Smooth muscle cell (in vitro differentiated cells): Measurements from ENCODE around the gene MTHFD2. TPM values are rescaled to one million over a fixed set of nuclear protein-coding genes. Genes with fewer than 3 reads are reported as not detected.
A peak's percentile ranks its signal among the peaks of the same experiment; 100 is the strongest.

Source experiments
- DNase-seq: peaks from one replicate; lab custom pipeline; 2025; ENCODE audit not compliant: unreplicated experiment; lab: John Stamatoyannopoulos, UW
- H2AFZ ChIP-seq: fragments of 200-600 bp; sonication (generic); 2 replicates; pipeline ENCODE4 v1.6.0; 2016; ENCODE audit warnings: antibody characterized with exemption, low read depth, mild to moderate bottlenecking
- H3F3A ChIP-seq: fragments of 200-600 bp; sonication (generic); 2 replicates; pipeline ENCODE4 v1.6.0; 2017; ENCODE audit warnings: antibody characterized with exemption, low read depth
- H3K27ac ChIP-seq: fragments of 200-600 bp; sonication (generic); 2 replicates; pipeline ENCODE4 v1.5.1; 2016; ENCODE audit warnings: low read depth, mild to moderate bottlenecking
- H3K27me3 ChIP-seq: fragments of 200-600 bp; sonication (generic); 2 replicates; pipeline ENCODE4 v1.6.1; 2016; ENCODE audit warnings: low read depth, mild to moderate bottlenecking
- H3K36me3 ChIP-seq: fragments of 200-600 bp; sonication (generic); 2 replicates; pipeline ENCODE4 v1.5.1; 2016; ENCODE audit warnings: low read depth
- H3K4me1 ChIP-seq: fragments of 200-600 bp; sonication (generic); 2 replicates; pipeline ENCODE4 v1.5.1; 2016; ENCODE audit warnings: low read depth
- H3K4me2 ChIP-seq: fragments of 200-600 bp; sonication (generic); 2 replicates; pipeline ENCODE4 v1.6.0; 2016; ENCODE audit warnings: mild to moderate bottlenecking
- H3K4me3 ChIP-seq: fragments of 200-600 bp; sonication (generic); 2 replicates; pipeline ENCODE4 v1.5.1; 2016; ENCODE audit warnings: mild to moderate bottlenecking
- H3K79me2 ChIP-seq: fragments of 200-600 bp; sonication (generic); 2 replicates; pipeline ENCODE4 v1.6.0; 2016; ENCODE audit warnings: low read depth, mild to moderate bottlenecking
- H3K9ac ChIP-seq: fragments of 200-600 bp; sonication (generic); 2 replicates; pipeline ENCODE4 v1.6.0; 2016; ENCODE audit warnings: low read depth
- H3K9me3 ChIP-seq: fragments of 200-600 bp; sonication (generic); replicated peaks from 2 replicates; pipeline ENCODE4 v1.5.1; 2016; ENCODE audit warnings: low read depth
- H4K20me1 ChIP-seq: fragments of 200-600 bp; sonication (generic); 2 replicates; pipeline ENCODE4 v1.6.0; 2016; ENCODE audit warnings: low read depth
- WGBS: methylation state at CpG from one replicate; pipeline ENCODE4 v1.1.7; 2016; ENCODE audit warnings: low lambda C conversion rate; 5-methylcytosine and 5-hydroxymethylcytosine counted together
- polyA plus RNA-seq: library from polyadenylated mRNA; unstranded; fragments of >200 nt; fragmentation: Nextera tagmentation; extraction: Ambion mirVana; gene quantifications from 2 replicates; pipeline ENCODE4 v1.2.1, GENCODE V29; 2016
- total RNA-seq: library from RNA; depleted of rRNA; stranded (reverse); fragments of >200 nt; gene quantifications from 2 replicates; pipeline ENCODE4 v1.2.3, GENCODE V29; 2014
- TF ChIP-seq, protein P1 (sequence below): fragments of 200-600 bp; sonication (generic); IDR thresholded peaks from 2 replicates; pipeline ENCODE4 v1.5.1; 2017; ENCODE audit warnings: borderline replicate concordance, mild to moderate bottlenecking, antibody characterized with exemption; ENCODE audit not compliant: insufficient read depth, poor library complexity, severe bottlenecking

The MTHFD2 gene
- total and polyA plus RNA-seq, 2 experiments from 2014 or later: 63.6 to 136 TPM

DNA sequence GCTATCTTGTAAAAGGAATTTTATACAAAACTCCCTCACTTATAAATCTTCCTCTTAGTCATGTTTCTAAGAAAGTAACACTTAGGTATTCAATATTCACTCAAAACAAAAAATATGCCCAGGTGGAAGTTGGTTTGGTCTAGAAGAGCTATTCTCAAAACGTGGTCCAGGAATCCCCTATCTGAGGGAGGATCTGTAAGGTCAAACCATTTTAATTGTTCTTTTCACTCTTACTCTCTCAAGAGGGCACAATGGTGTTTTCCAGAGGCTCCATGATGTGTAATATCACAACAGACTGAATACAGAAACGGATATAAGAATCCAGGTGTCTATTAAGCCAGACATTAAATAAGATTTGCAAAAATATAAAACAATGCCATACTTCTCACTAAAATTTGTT is 29.7 kb upstream of the MTHFD2 start:
- WGBS: 92% methylated on average over 2 of the region's 2 CpGs
- DNase-seq: no peak
- Histone ChIP-seq H3K4me2 (no peak overlapping the region), H3K4me1 (no peaks in the 10 kb centered on the region), H3K27ac (no peak overlapping the region), H3K4me3 (no peak overlapping the region), H3K9me3 (no peaks in the 10 kb centered on the region), H3F3A (no peaks in the 10 kb centered on the region), H3K36me3 (peaks cover 42% of the 10 kb centered on the region), H4K20me1 (peaks cover 71% of the 10 kb centered on the region), H3K9ac (no peak overlapping the region), H3K79me2 (peaks cover 93% of the 10 kb centered on the region), H2AFZ (no peak overlapping the region), H3K27me3 (no peaks in the 10 kb centered on the region)
- TF ChIP-seq, protein P1, sequence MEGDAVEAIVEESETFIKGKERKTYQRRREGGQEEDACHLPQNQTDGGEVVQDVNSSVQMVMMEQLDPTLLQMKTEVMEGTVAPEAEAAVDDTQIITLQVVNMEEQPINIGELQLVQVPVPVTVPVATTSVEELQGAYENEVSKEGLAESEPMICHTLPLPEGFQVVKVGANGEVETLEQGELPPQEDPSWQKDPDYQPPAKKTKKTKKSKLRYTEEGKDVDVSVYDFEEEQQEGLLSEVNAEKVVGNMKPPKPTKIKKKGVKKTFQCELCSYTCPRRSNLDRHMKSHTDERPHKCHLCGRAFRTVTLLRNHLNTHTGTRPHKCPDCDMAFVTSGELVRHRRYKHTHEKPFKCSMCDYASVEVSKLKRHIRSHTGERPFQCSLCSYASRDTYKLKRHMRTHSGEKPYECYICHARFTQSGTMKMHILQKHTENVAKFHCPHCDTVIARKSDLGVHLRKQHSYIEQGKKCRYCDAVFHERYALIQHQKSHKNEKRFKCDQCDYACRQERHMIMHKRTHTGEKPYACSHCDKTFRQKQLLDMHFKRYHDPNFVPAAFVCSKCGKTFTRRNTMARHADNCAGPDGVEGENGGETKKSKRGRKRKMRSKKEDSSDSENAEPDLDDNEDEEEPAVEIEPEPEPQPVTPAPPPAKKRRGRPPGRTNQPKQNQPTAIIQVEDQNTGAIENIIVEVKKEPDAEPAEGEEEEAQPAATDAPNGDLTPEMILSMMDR: no peak

DNA sequence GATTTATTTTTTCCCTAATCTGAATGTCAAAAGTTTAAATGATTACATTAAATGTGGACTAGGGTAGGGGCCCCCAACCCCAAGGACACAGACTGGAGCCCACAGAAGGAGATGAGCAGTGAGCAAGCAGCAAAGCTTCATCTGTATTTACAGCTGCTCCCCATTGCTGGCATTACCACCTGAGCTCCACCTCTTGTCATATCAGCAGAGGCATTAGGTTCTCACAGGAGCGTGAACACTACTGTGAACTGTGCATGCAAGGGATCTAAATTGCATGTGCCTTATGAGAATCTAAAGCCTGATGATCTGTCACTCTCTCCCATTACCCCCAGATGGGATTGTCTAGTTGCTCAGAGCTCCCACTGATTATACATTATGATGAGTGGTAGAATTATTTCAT is 23.5 kb upstream of the MTHFD2 start:
- Histone ChIP-seq H2AFZ (no peak overlapping the region), H3F3A (peaks cover 9% of the 10 kb centered on the region), H3K4me1 (peaks cover 11% of the 10 kb centered on the region), H3K27me3 (no peaks in the 10 kb centered on the region), H3K79me2 (peaks cover 84% of the 10 kb centered on the region), H3K4me2 (no peak overlapping the region), H3K27ac (no peak overlapping the region), H3K4me3 (no peak overlapping the region), H3K9ac (no peak overlapping the region), H3K36me3 (no peaks in the 10 kb centered on the region), H4K20me1 (peaks cover 81% of the 10 kb centered on the region), H3K9me3 (no peaks in the 10 kb centered on the region)
- no peak for DNase-seq
- TF ChIP-seq, protein P1: no peak
- 100% methylated on average over 1 of the region's 1 CpG for WGBS

DNA sequence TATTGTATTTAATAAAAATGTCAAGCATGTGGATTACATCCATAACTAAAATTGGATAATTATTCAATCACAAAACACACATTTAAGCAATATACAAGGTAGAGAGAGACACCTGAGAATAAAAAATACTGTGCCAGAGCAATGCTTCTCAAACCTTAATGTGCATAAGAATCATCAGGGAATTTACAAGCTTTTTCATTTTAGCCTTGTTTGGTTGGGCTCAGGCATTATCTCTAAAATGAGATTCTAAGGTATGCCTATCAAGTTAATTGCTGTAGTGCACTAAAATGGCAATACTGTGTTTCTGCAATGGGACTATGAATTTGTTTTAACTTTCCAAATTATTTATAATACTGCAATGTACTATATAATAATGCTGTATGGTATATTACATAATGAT is 20.7 kb upstream of the MTHFD2 start:
- Histone ChIP-seq H3K4me1 (peaks cover 11% of the 10 kb centered on the region), H3K4me2 (peak overlapping the region; percentile 99), H3K4me3 (peak overlapping the region; percentile 97), H3K36me3 (no peaks in the 10 kb centered on the region), H2AFZ (no peak overlapping the region), H3K9me3 (no peaks in the 10 kb centered on the region), H3K9ac (peak overlapping the region; percentile 98), H3F3A (peaks cover 9% of the 10 kb centered on the region), H4K20me1 (peaks cover 54% of the 10 kb centered on the region), H3K27ac (peak overlapping the region; percentile 95), H3K79me2 (peaks cover 57% of the 10 kb centered on the region), H3K27me3 (no peaks in the 10 kb centered on the region)
- DNase-seq: no peak
- TF ChIP-seq, protein P1: no peak
